ENCODE results near the gene NCOR1. TPM values are rescaled to one million over a fixed set of nuclear protein-coding genes. Genes with fewer than 3 reads are reported as not detected.

The NCOR1 gene
- polyA plus RNA-seq, 1 of the 3 experiments (the other 2 are of a cell fraction), result 42.1 TPM

- no peak overlapping the region for H3K4me3 ChIP-seq (ENCODE audit: low read depth in 2 of 2, low read length in 1 of 2)
- H4K20me1 ChIP-seq (ENCODE audit: insufficient read depth), result no peaks in the 10 kb centered on the region
- H3K4me1 ChIP-seq (ENCODE audit: control insufficient read depth in 1 of 2, insufficient read depth in 2 of 2, low read depth in 1 of 2, low read length in 1 of 2), result 0 out of 4 replicates have a peak, but pooled peaks cover 0 to 4% of the 10 kb centered on the region in 2 experiments
- TF ChIP-seq RCOR1 (IDR thresholded peaks at IDR 0.05; ENCODE audit: low read length), result no peak
- TF ChIP-seq REST (IDR thresholded peaks at IDR 0.05; ENCODE audit: low read depth, low read length), result 0 out of 2 replicates have a peak, but pooled peaks have one; percentile 50
- TF ChIP-seq FOXJ3 (CRISPR knock-in tag; IDR thresholded peaks at IDR 0.05), result no peak
- TF ChIP-seq ZBTB33 (IDR thresholded peaks at IDR 0.05; ENCODE audit: borderline replicate concordance, low read depth), result no peak
- no peak for TF ChIP-seq GATA2 (CRISPR knock-in tag; IDR thresholded peaks at IDR 0.05)
- no peak for TF ChIP-seq NFIC (IDR thresholded peaks at IDR 0.05; ENCODE audit: borderline replicate concordance)
- TF ChIP-seq GABPA (IDR thresholded peaks at IDR 0.05; ENCODE audit: low read depth), result no peak
- no peak overlapping the region for H3K4me2 ChIP-seq
- no peaks in the 10 kb centered on the region for H3K9me3 ChIP-seq
- WGBS (ENCODE audit: low lambda C conversion rate), result 94% methylated on average over 4 of the region's 4 CpGs
- ChIA-PET CTCF (no interaction called here), POLR2A (no interaction called here)
- H3K27ac ChIP-seq (ENCODE audit: low read depth in 2 of 2, low read length in 1 of 2), result no peak overlapping the region
- DNase-seq, result no peak
- peaks cover 16% of the 10 kb centered on the region; the same call in 1 of the 2 replicates for H3K79me2 ChIP-seq (ENCODE audit: insufficient read depth)
- H2AFZ ChIP-seq (ENCODE audit: low read depth), result no peak overlapping the region
- H3K36me3 ChIP-seq (replicated peaks in 1 of 2; ENCODE audit: control insufficient read depth in 1 of 2, insufficient read depth in 2 of 2, low read length in 1 of 2), result peaks cover 42 to 72% of the 10 kb centered on the region in 2 experiments
- H3K9me2 ChIP-seq, result no peaks in the 10 kb centered on the region
- no peak overlapping the region for H3K9ac ChIP-seq
- H3F3A ChIP-seq (replicated peaks; ENCODE audit: insufficient read depth), result no peaks in the 10 kb centered on the region
- no peaks in the 10 kb centered on the region for H3K27me3 ChIP-seq (ENCODE audit: insufficient read depth)
Observed at GRCh38 chr17:16104189-16104588, 111.1 kb downstream of the NCOR1 start.

- H3K27me3 ChIP-seq (ENCODE audit: insufficient read depth), result no peaks in the 10 kb centered on the region
- TF ChIP-seq SIN3A (IDR thresholded peaks at IDR 0.05; ENCODE audit: borderline replicate concordance, low read depth, low read length) (no peak), EZH2phosphoT487 (IDR thresholded peaks at IDR 0.05; ENCODE audit: borderline replicate concordance, low read depth) (no peak), FOXM1 (IDR thresholded peaks at IDR 0.05; ENCODE audit: low read depth) (no peak)
- H4K20me1 ChIP-seq (ENCODE audit: insufficient read depth), result no peaks in the 10 kb centered on the region
- no peak overlapping the region for H3K4me2 ChIP-seq
- no peak overlapping the region for H3K9ac ChIP-seq
- H3K9me3 ChIP-seq, result no peaks in the 10 kb centered on the region
- no peaks in the 10 kb centered on the region for H3K4me1 ChIP-seq (ENCODE audit: control insufficient read depth in 1 of 2, insufficient read depth in 2 of 2, low read depth in 1 of 2, low read length in 1 of 2)
- H3K27ac ChIP-seq (ENCODE audit: low read depth in 2 of 2, low read length in 1 of 2), result no peak overlapping the region
- DNase-seq, result no peak
- H3F3A ChIP-seq (replicated peaks; ENCODE audit: insufficient read depth), result no peaks in the 10 kb centered on the region
- ChIA-PET POLR2A (no interaction called here), CTCF (no interaction called here)
- H3K9me2 ChIP-seq, result no peaks in the 10 kb centered on the region
- H3K4me3 ChIP-seq (ENCODE audit: low read depth in 2 of 2, low read length in 1 of 2), result no peak overlapping the region
- peaks cover 16% of the 10 kb centered on the region for H3K79me2 ChIP-seq (ENCODE audit: insufficient read depth)
- no peak overlapping the region for H2AFZ ChIP-seq (ENCODE audit: low read depth)
- peaks cover 53 to 83% of the 10 kb centered on the region in 2 experiments for H3K36me3 ChIP-seq (replicated peaks in 1 of 2; ENCODE audit: control insufficient read depth in 1 of 2, insufficient read depth in 2 of 2, low read length in 1 of 2)
- 96% methylated on average over 6 of the region's 6 CpGs for WGBS (ENCODE audit: low lambda C conversion rate)
Observed at GRCh38 chr17:16101440-16101839, 113.9 kb downstream of the NCOR1 start.
